Stomach (tissue), 4 donors: ENCODE measurements around the gene SLC16A5.

Experiments used
- POLR2A ChIP-seq, 4 donors: fragments of 450-650 bp; IDR thresholded peaks; one replicate each; pipeline ENCODE4 v1.6.1; 2016; ENCODE audit warnings: antibody characterized with exemption in 4 of 4, control low read depth in 2 of 4, mild to moderate bottlenecking in 1 of 4, moderate library complexity in 1 of 4
- TF ChIP-seq, protein P1 (sequence below), 7 experiments: fragments of 450-650 bp in 4 of 7; fragments of 200-600 bp in 3 of 7; sonication (generic) in 3 of 7; IDR thresholded peaks; one replicate each; pipeline ENCODE4 v1.5.1; 2016 to 2019; ENCODE audit warnings: antibody characterized with exemption in 7 of 7, control low read depth in 2 of 7, mild to moderate bottlenecking in 1 of 7

DNA sequence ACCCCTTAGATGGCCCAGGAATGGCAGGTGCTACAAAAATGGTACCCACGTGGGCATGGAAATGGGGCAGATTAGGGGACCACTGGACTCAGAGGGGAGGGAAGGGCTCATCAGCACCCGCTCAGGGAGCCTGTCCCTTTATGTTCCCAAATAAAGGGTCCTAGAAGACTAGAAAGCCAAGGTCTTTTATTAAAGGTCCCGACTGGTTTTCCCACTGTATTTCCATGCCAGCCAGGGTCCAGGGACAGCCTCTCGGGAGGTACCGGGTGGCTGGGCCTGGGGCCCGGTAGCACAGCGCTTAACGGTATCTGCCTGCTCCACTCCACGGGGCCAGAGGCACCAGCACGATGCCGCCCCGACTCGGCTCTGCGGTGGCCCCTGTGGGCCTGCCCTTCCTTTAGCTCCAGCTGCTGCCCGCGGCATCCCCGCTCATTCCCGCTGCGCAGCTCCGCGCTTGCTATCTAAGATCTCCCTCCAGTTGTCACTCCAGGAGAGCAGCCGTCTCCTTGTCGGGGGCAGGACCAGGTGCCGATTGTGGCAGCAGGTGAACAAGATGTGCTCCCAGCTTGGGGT lies 42.4 kb downstream of the SLC16A5 start:
- TF ChIP-seq, protein P1, sequence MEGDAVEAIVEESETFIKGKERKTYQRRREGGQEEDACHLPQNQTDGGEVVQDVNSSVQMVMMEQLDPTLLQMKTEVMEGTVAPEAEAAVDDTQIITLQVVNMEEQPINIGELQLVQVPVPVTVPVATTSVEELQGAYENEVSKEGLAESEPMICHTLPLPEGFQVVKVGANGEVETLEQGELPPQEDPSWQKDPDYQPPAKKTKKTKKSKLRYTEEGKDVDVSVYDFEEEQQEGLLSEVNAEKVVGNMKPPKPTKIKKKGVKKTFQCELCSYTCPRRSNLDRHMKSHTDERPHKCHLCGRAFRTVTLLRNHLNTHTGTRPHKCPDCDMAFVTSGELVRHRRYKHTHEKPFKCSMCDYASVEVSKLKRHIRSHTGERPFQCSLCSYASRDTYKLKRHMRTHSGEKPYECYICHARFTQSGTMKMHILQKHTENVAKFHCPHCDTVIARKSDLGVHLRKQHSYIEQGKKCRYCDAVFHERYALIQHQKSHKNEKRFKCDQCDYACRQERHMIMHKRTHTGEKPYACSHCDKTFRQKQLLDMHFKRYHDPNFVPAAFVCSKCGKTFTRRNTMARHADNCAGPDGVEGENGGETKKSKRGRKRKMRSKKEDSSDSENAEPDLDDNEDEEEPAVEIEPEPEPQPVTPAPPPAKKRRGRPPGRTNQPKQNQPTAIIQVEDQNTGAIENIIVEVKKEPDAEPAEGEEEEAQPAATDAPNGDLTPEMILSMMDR (IDR thresholded peaks at IDR 0.05) = no peak
- no peak for TF ChIP-seq POLR2A (IDR thresholded peaks at IDR 0.05)
